H1 (cell line): ENCODE results near the gene MACROD2. TPM values are rescaled to one million over a fixed set of nuclear protein-coding genes. Genes with fewer than 3 reads are reported as not detected.
"Not testable (repeated sequence)": the region's sequence is repeated elsewhere in the genome, so short reads cannot be mapped to it uniquely, and the experiment has no call there.

Experiments
- CTCF ChIA-PET: fragments of 300-600 bp; sonication (Branson Sonifier 250); formaldehyde crosslinking; loops from one replicate; lab custom pipeline; 2021; ENCODE audit not compliant: partially characterized antibody; lab: Charles Lee
- POLR2A ChIA-PET: fragments of 300-600 bp; sonication (Branson Sonifier 250); formaldehyde crosslinking; loops from one replicate; lab custom pipeline; 2021; ENCODE audit warnings: inconsistent platforms; ENCODE audit not compliant: partially characterized antibody; lab: Charles Lee
- DNase-seq, 2 experiments: peaks; one replicate each; pipeline versions ENCODE4 v3.0.0 to v3.0.0-alpha.2; 2010 to 2022; ENCODE audit warnings: low spot score in 2 of 2, low read depth in 1 of 2, mixed read lengths in 1 of 2
- FAIRE-seq: peaks from 2 replicates; lab custom pipeline; 2011; peaks lifted over from hg19 to GRCh38; lab: Jason Lieb, UNC
- H2AFZ ChIP-seq: 2 replicates; pipeline ENCODE4 v1.8.1; 2012; ENCODE audit warnings: low read length, inconsistent platforms
- H2AK5ac ChIP-seq: 2 replicates; pipeline ENCODE4 v1.6.1; 2013; ENCODE audit warnings: low read depth, low read length
- H2BK120ac ChIP-seq: replicated peaks from 2 replicates; pipeline ENCODE3; 2013; ENCODE audit warnings: low read depth, low read length, inconsistent platforms
- H2BK12ac ChIP-seq: 2 replicates; pipeline ENCODE4 v1.6.1; 2013; ENCODE audit warnings: low read depth, low read length
- H2BK15ac ChIP-seq: 2 replicates; pipeline ENCODE4 v1.6.1; 2013; ENCODE audit warnings: low read length
- H2BK20ac ChIP-seq: 2 replicates; pipeline ENCODE4 v1.6.1; 2013; ENCODE audit warnings: low read length
- H2BK5ac ChIP-seq: 2 replicates; pipeline ENCODE4 v1.6.1; 2013; ENCODE audit warnings: low read depth, low read length
- H3K14ac ChIP-seq: 2 replicates; pipeline ENCODE4 v1.6.1; 2013; ENCODE audit warnings: inconsistent platforms; ENCODE audit not compliant: insufficient read length
- H3K18ac ChIP-seq: 2 replicates; pipeline ENCODE4 v1.6.1; 2013; ENCODE audit warnings: low read length; ENCODE audit errors: extremely low read depth
- H3K23ac ChIP-seq: 2 replicates; pipeline ENCODE4 v1.6.1; 2013; ENCODE audit warnings: inconsistent platforms; ENCODE audit not compliant: insufficient read length
- H3K23me2 ChIP-seq: 2 replicates; pipeline ENCODE4 v1.6.1; 2013; ENCODE audit warnings: low read depth, low read length
- H3K27ac ChIP-seq: 2 replicates; pipeline ENCODE4 v1.6.1; 2011; ENCODE audit warnings: low read depth, low read length, inconsistent platforms
- H3K27me3 ChIP-seq, 4 experiments: replicated peaks in 1 of 4; 1 replicate in 1 of 4; 2 replicates in 3 of 4; pipeline versions ENCODE4 v1.6.1 to v1.8.1; 2011 to 2013; ENCODE audit warnings: low read length in 3 of 4, mild to moderate bottlenecking in 3 of 4, inconsistent platforms in 2 of 4, mixed read lengths in 2 of 4, moderate library complexity in 1 of 4; ENCODE audit not compliant: control insufficient read depth in 3 of 4, insufficient read depth in 3 of 4; ENCODE audit errors: extremely low read depth in 1 of 4
- H3K36me3 ChIP-seq, 4 experiments: 2 replicates each; pipeline versions ENCODE4 v1.6.1 to v1.8.1; 2011 to 2013; ENCODE audit warnings: mild to moderate bottlenecking in 4 of 4, low read length in 3 of 4, moderate library complexity in 2 of 4, control low read depth in 1 of 4, inconsistent platforms in 1 of 4; ENCODE audit not compliant: insufficient read depth in 4 of 4, control insufficient read depth in 2 of 4
- H3K4ac ChIP-seq: replicated peaks from 2 replicates; pipeline ENCODE3; 2013; ENCODE audit warnings: low read length, low read depth, mixed read lengths, inconsistent platforms; ENCODE audit not compliant: insufficient read length
- H3K4me1 ChIP-seq, 4 experiments: replicated peaks in 1 of 4; 1 replicate in 1 of 4; 2 replicates in 3 of 4; pipeline versions ENCODE4 v1.6.1 to v1.8.1; 2011 to 2013; ENCODE audit warnings: low read length in 3 of 4, inconsistent platforms in 2 of 4, mixed read lengths in 1 of 4; ENCODE audit not compliant: insufficient read depth in 4 of 4, control insufficient read depth in 3 of 4
- H3K4me2 ChIP-seq, 2 experiments: 2 replicates each; pipeline versions ENCODE4 v1.6.1 to v1.8.1; 2011 to 2013; ENCODE audit warnings: low read depth in 2 of 2, low read length in 2 of 2, control low read depth in 1 of 2, inconsistent platforms in 1 of 2, mild to moderate bottlenecking in 1 of 2; ENCODE audit not compliant: insufficient read depth in 1 of 2
- H3K4me3 ChIP-seq, 4 experiments: fragments of 200-600, 300-600 bp in 1 of 4; sonication (generic), shearing (Covaris generic), sonication (Bioruptor Twin) in 1 of 4; 2 replicates each; pipeline versions ENCODE4 v1.5.1 to v1.8.1; 2011 to 2016; ENCODE audit warnings: low read length in 4 of 4, low read depth in 3 of 4, control low read depth in 2 of 4, inconsistent platforms in 2 of 4, mild to moderate bottlenecking in 2 of 4, mixed read lengths in 1 of 4, moderate library complexity in 1 of 4; ENCODE audit not compliant: insufficient read depth in 2 of 4; ENCODE audit errors: extremely low read depth in 1 of 4
- H3K56ac ChIP-seq: replicated peaks from 2 replicates; pipeline ENCODE3; 2013; ENCODE audit warnings: low read depth, mild to moderate bottlenecking, mixed read lengths, low read length, inconsistent platforms; ENCODE audit not compliant: insufficient read length
- H3K79me1 ChIP-seq: 2 replicates; pipeline ENCODE4 v1.6.1; 2013; ENCODE audit warnings: low read depth, low read length, control low read depth
- H3K79me2 ChIP-seq, 2 experiments: 2 replicates each; pipeline versions ENCODE4 v1.6.1 to v1.8.1; 2012 to 2013; ENCODE audit warnings: low read length in 2 of 2, mild to moderate bottlenecking in 2 of 2, inconsistent platforms in 1 of 2; ENCODE audit not compliant: insufficient read depth in 2 of 2, control insufficient read depth in 1 of 2
- H3K9ac ChIP-seq, 4 experiments: replicated peaks in 1 of 4; 1 replicate in 1 of 4; 2 replicates in 3 of 4; pipeline versions ENCODE4 v1.6.1 to v1.8.1; 2011 to 2013; ENCODE audit warnings: low read depth in 3 of 4, low read length in 3 of 4, control low read depth in 2 of 4, mild to moderate bottlenecking in 2 of 4, moderate library complexity in 2 of 4, inconsistent platforms in 1 of 4; ENCODE audit errors: extremely low read depth in 1 of 4
- H3K9me3 ChIP-seq, 2 experiments: 2 replicates each; pipeline versions ENCODE4 v1.6.1 to v1.8.1; 2012 to 2013; ENCODE audit warnings: mild to moderate bottlenecking in 2 of 2, moderate library complexity in 2 of 2, control low read depth in 1 of 2, inconsistent platforms in 1 of 2, low read depth in 1 of 2, low read length in 1 of 2, mixed read lengths in 1 of 2; ENCODE audit not compliant: insufficient read depth in 2 of 2
- H4K20me1 ChIP-seq, 2 experiments: replicated peaks in 1 of 2; 2 replicates each; pipeline versions ENCODE3 to v1.8.1; 2011 to 2013; ENCODE audit warnings: inconsistent platforms in 2 of 2, low read length in 2 of 2, mild to moderate bottlenecking in 1 of 2; ENCODE audit not compliant: insufficient read depth in 2 of 2, control insufficient read depth in 1 of 2
- H4K5ac ChIP-seq: 2 replicates; pipeline ENCODE4 v1.6.1; 2013; ENCODE audit warnings: low read length, low read depth, mixed read lengths, inconsistent platforms; ENCODE audit not compliant: insufficient read length
- H4K8ac ChIP-seq: 2 replicates; pipeline ENCODE4 v1.8.0; 2013; ENCODE audit warnings: mild to moderate bottlenecking, moderate library complexity, low read length, inconsistent platforms; ENCODE audit not compliant: insufficient read depth; ENCODE audit errors: extremely low read depth
- H4K91ac ChIP-seq: replicated peaks from 2 replicates; pipeline ENCODE3; 2013; ENCODE audit warnings: low read length, mixed read lengths, inconsistent platforms; ENCODE audit not compliant: insufficient read length
- WGBS, 2 experiments: shearing (Covaris generic) in 1 of 2; methylation state at CpG; one replicate each; pipeline versions ENCODE4 v1.1.6 to v1.1.7; 2013 to 2015; ENCODE audit warnings: low lambda C conversion rate in 2 of 2, mixed read lengths in 2 of 2, inconsistent platforms in 1 of 2, low coverage in 1 of 2, missing lambda C conversion rate in 1 of 2; ENCODE audit not compliant: insufficient replicate concordance in 2 of 2, insufficient coverage in 1 of 2, insufficient read length in 1 of 2; ENCODE audit errors: extremely low coverage in 1 of 2, missing lambda C conversion rate in 1 of 2; 5-methylcytosine and 5-hydroxymethylcytosine counted together
- polyA plus RNA-seq, 7 experiments: library from polyadenylated mRNA; depleted of rRNA in 3 of 7; stranded (reverse) in 5 of 7; unstranded in 2 of 7; fragments of >200 nt in 5 of 7; fragments of 200-250 nt in 2 of 7; gene quantifications; 1 replicate in 5 of 7; 2 replicates in 1 of 7; 4 replicates in 1 of 7; pipeline versions ENCODE4 v1.2.1 to v1.2.3, GENCODE V29; 2011 to 2013; ENCODE audit warnings: missing spikeins in 2 of 7, mixed read lengths in 2 of 7
- total RNA-seq: library from RNA; stranded (reverse); fragmentation: NEBNext Ultra II Directional; extraction: Animal tissue kit (Norgen Biotek cat#: 25700); gene quantifications from 2 replicates; pipeline ENCODE4 v1.2.1, GENCODE V29; 2021

Gene MACROD2
- total and polyA plus RNA-seq, 2 of the 8 experiments (the other 6 are each of a cell fraction or from before 2014, with no cell fraction given): 0.70 to 3.9 TPM

GRCh38 chr20:13991955-13992354 lies 3.4 kb upstream of the MACROD2 start:
- H2BK5ac ChIP-seq, H2BK15ac ChIP-seq, H4K91ac ChIP-seq, H4K8ac ChIP-seq, H2BK120ac ChIP-seq, H3K23ac ChIP-seq, H2AK5ac ChIP-seq, H3K4me3 ChIP-seq, H2BK12ac ChIP-seq, H2BK20ac ChIP-seq, H4K5ac ChIP-seq, H3K4ac ChIP-seq, H4K20me1 ChIP-seq, POLR2A ChIA-PET, H3K4me1 ChIP-seq, H3K79me2 ChIP-seq, H3K9ac ChIP-seq, H3K23me2 ChIP-seq, FAIRE-seq, DNase-seq, H3K9me3 ChIP-seq, H3K14ac ChIP-seq, H3K56ac ChIP-seq, H3K4me2 ChIP-seq, H2AFZ ChIP-seq, H3K18ac ChIP-seq, H3K36me3 ChIP-seq, H3K27ac ChIP-seq, H3K79me1 ChIP-seq: not testable (repeated sequence)
- WGBS, 2 experiments: 93% methylated on average over 5 of the region's 5 CpGs; no CpG with 5 or more reads in 1 of the 2 experiments
- CTCF ChIA-PET: interaction anchor here (1.8 kb wide), 1 partner anchor 173 kb away, joined by 8 read pairs; no protein-coding TSS in a partner anchor
- peaks cover 0 to 11% (median 6%) of the 10 kb centered on the region in 4 experiments; a peak in 5 of 7 replicates for H3K27me3 ChIP-seq
